RWPE2 (cell line): ENCODE measurements around the gene MSRB1.

Experiments
- ATAC-seq: fragments of 200-7000 bp; cut with Tn5 transposase; 3 replicates; pipeline ENCODE4 v1.9.1; 2021; ENCODE audit warnings: low read depth
- DNase-seq: peaks from one replicate; pipeline ENCODE4 v3.0.0-alpha.2; 2020; ENCODE audit warnings: low spot score
- H3K27ac ChIP-seq: fragments of 450-650 bp; 2 replicates; pipeline ENCODE4 v1.5.1; 2017; ENCODE audit warnings: mild to moderate bottlenecking; ENCODE audit not compliant: poor library complexity, severe bottlenecking
- H3K27me3 ChIP-seq: fragments of 250-450 bp; sonication (Bioruptor Pico); 2 replicates; pipeline ENCODE4 v1.5.1; 2021; ENCODE audit warnings: mild to moderate bottlenecking, moderate library complexity; ENCODE audit not compliant: insufficient read depth, poor library complexity, severe bottlenecking
- H3K36me3 ChIP-seq: fragments of 250-450 bp; sonication (Bioruptor Pico); 2 replicates; pipeline ENCODE4 v1.5.1; 2020; ENCODE audit warnings: low read depth, mild to moderate bottlenecking, moderate library complexity
- H3K4me1 ChIP-seq: fragments of 250-450 bp; sonication (Bioruptor Pico); 2 replicates; pipeline ENCODE4 v1.5.1; 2021; ENCODE audit warnings: mild to moderate bottlenecking, moderate library complexity; ENCODE audit not compliant: insufficient read depth, poor library complexity, severe bottlenecking
- H3K4me3 ChIP-seq: fragments of 250-450 bp; sonication (Bioruptor Pico); 2 replicates; pipeline ENCODE4 v1.5.1; 2021; ENCODE audit warnings: mild to moderate bottlenecking, moderate library complexity; ENCODE audit not compliant: severe bottlenecking
- H3K9me3 ChIP-seq: fragments of 250-450 bp; sonication (Bioruptor Pico); 2 replicates; pipeline ENCODE4 v1.5.1; 2021; ENCODE audit warnings: mild to moderate bottlenecking, moderate library complexity; ENCODE audit not compliant: severe bottlenecking
- TF ChIP-seq, protein P1 (sequence below): fragments of 450-650 bp; IDR thresholded peaks from one replicate; pipeline ENCODE4 v1.5.1; 2017; ENCODE audit warnings: mild to moderate bottlenecking, moderate library complexity; ENCODE audit not compliant: poor library complexity, severe bottlenecking

The MSRB1 gene

GRCh38 chr16:1979271-1980029, 36.5 kb upstream of the MSRB1 start:
- peak overlapping the region; percentile 41 for H3K4me3 ChIP-seq
- no peaks in the 10 kb centered on the region for H3K27me3 ChIP-seq
- TF ChIP-seq, protein P1, sequence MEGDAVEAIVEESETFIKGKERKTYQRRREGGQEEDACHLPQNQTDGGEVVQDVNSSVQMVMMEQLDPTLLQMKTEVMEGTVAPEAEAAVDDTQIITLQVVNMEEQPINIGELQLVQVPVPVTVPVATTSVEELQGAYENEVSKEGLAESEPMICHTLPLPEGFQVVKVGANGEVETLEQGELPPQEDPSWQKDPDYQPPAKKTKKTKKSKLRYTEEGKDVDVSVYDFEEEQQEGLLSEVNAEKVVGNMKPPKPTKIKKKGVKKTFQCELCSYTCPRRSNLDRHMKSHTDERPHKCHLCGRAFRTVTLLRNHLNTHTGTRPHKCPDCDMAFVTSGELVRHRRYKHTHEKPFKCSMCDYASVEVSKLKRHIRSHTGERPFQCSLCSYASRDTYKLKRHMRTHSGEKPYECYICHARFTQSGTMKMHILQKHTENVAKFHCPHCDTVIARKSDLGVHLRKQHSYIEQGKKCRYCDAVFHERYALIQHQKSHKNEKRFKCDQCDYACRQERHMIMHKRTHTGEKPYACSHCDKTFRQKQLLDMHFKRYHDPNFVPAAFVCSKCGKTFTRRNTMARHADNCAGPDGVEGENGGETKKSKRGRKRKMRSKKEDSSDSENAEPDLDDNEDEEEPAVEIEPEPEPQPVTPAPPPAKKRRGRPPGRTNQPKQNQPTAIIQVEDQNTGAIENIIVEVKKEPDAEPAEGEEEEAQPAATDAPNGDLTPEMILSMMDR = no peak
- H3K4me1 ChIP-seq = no peaks in the 10 kb centered on the region
- H3K9me3 ChIP-seq = no peaks in the 10 kb centered on the region
- peak overlapping the region; percentile 47 for H3K27ac ChIP-seq
- peak; percentile 57 for ATAC-seq
- peak; percentile 91 for DNase-seq
- H3K36me3 ChIP-seq = peaks cover 29% of the 10 kb centered on the region

DNA sequence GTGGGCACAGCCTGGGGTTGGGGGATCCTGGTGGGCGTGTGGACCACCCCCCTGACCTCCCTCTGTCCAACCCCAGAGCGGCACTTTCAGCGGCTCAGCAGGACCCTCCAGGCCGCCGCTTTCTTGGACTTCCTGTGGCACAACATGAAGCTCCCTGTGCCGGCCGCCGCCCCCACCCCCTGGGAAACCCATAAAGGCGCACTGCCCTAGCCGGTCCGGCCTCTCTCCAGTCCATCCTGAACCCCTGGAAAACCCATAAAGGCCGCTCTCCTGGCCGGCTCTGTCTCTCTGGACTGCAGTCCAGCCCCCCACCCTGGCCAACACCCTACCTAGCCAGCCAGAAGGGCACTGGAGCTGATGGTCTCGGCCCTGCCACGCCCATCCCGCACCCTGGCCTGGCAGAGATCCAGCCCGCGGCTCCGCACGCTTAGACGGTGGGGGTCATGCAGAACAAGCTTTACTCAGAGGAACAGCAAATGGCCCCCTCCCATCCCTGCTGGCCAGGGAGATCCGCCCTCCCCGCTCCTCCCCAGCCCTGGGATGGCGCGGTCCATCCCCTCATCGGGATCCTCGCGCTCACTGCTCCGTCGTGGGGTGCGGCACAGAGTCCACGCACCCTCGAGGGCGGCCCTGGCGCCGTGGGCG, 35.6 kb upstream of the MSRB1 start:
- ATAC-seq (no peak), DNase-seq (no peak)
- peak overlapping the region; percentile 41 for H3K4me3 ChIP-seq
- H3K36me3 ChIP-seq = peaks cover 31% of the 10 kb centered on the region
- no peaks in the 10 kb centered on the region for H3K27me3 ChIP-seq
- H3K27ac ChIP-seq = peak overlapping the region; percentile 47
- TF ChIP-seq, protein P1 = no peak
- H3K9me3 ChIP-seq = no peaks in the 10 kb centered on the region
- H3K4me1 ChIP-seq = no peaks in the 10 kb centered on the region

DNA sequence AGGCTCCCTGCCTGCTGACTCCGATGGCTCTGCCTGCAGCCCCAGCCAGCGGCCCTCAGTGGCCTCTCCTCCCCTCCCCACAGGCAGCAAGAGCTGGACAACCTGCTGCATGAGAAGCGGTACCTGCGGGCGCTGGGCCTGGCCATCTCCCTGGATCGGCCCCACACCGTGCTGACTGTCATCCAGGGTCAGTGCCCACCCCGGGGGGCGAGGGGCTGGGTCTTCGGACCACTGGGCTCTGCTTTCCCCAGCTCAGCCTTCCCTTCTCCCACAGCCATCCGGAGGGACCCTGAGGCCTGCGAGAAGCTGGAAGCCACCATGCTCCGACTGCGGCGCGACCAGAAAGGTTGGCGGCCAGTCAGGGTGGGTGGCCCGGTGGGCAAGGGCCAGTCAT, 34.9 kb upstream of the MSRB1 start:
- Histone ChIP-seq H3K9me3 (no peaks in the 10 kb centered on the region), H3K27me3 (no peaks in the 10 kb centered on the region), H3K36me3 (peaks cover 31% of the 10 kb centered on the region), H3K4me3 (no peak overlapping the region), H3K27ac (no peak overlapping the region), H3K4me1 (no peaks in the 10 kb centered on the region)
- DNase-seq = no peak
- no peak for ATAC-seq
- TF ChIP-seq, protein P1 = no peak

DNA sequence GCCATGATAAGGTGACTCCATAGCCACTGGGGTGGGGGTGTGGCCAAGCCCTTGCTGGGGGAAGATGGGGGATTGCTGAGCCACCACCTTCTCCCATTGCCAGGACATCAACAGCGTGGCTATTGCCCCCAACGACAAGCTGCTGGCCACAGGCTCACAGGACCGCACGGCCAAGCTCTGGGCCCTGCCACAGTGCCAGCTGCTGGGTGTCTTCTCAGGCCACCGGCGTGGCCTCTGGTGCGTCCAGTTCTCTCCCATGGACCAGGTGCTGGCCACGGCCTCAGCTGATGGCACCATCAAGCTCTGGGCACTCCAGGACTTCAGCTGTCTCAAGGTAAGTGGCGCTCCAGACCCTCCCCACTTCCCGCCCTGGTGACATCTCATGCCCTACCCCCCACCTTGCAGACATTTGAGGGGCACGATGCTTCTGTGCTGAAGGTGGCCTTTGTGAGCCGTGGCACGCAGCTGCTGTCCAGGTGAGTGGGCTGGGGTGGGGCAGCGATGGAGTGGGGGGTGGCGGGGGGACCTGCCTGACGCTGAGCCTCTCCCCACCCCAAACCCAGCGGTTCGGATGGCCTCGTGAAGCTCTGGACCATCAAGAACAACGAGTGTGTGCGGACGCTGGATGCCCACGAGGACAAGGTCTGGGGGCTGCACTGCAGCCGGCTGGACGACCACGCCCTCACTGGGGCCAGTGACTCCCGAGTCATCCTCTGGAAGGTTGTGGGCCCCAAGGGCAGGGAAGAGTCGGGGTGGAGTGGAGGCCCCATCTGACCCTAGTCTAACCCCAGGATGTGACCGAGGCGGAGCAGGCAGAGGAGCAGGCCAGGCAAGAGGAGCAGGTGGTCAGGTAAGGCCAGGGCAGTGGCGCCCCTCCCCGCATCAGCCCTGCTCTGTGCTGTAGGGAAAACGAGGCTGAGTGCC, 34.2 kb upstream of the MSRB1 start:
- H3K27ac ChIP-seq = no peak overlapping the region
- no peaks in the 10 kb centered on the region for H3K9me3 ChIP-seq
- no peaks in the 10 kb centered on the region for H3K4me1 ChIP-seq
- peaks cover 31% of the 10 kb centered on the region for H3K36me3 ChIP-seq
- TF ChIP-seq, protein P1 = no peak
- H3K4me3 ChIP-seq = no peak overlapping the region
- no peaks in the 10 kb centered on the region for H3K27me3 ChIP-seq
- DNase-seq (no peak), ATAC-seq (no peak)
